ENCODE measurements around the gene EXO5.

EXO5 gene

DNA sequence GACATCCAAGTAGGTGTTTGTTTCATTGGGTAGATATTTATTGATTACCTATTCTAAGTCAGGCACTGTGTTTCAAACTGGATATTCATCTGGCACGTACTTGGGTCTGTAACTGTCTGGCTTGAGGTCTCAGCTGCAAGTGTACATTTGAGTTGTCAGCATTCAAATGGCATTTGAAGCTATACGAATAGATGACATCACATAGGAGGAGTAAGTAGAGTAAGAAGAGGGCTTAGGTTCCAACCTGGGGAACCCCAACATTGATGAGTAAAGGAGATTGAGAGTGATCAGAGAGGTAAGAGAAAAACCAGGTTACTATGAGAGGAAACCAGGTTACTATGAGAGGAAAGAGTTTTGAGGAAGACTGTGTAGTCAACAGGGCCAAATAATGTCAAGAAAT lies 53.6 kb downstream of the EXO5 start:
- TF ChIP-seq FOXK2 (IDR thresholded peaks at IDR 0.05) (no peak), ELF4 (IDR thresholded peaks at IDR 0.05) (no peak), NFRKB (IDR thresholded peaks at IDR 0.05) (no peak), LEF1 (IDR thresholded peaks at IDR 0.05; ENCODE audit: borderline replicate concordance) (no peak), FOXA1 (IDR thresholded peaks at IDR 0.05) (no peak), SUZ12 (IDR thresholded peaks at IDR 0.05) (no peak), CTBP1 (IDR thresholded peaks at IDR 0.05; ENCODE audit: borderline replicate concordance) (no peak), SP1 (IDR thresholded peaks at IDR 0.05) (no peak), ZNF384 (IDR thresholded peaks at IDR 0.05) (no peak), BHLHE40 (IDR thresholded peaks at IDR 0.05; ENCODE audit: borderline replicate concordance) (no peak)
- TF ChIP-seq, protein P1, sequence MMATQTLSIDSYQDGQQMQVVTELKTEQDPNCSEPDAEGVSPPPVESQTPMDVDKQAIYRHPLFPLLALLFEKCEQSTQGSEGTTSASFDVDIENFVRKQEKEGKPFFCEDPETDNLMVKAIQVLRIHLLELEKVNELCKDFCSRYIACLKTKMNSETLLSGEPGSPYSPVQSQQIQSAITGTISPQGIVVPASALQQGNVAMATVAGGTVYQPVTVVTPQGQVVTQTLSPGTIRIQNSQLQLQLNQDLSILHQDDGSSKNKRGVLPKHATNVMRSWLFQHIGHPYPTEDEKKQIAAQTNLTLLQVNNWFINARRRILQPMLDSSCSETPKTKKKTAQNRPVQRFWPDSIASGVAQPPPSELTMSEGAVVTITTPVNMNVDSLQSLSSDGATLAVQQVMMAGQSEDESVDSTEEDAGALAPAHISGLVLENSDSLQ (IDR thresholded peaks at IDR 0.05) = no peak
- DNase-seq (ENCODE audit: extremely low spot score) = no peak
- POLR2A ChIA-PET = no interaction called here
- CTCF ChIA-PET = no interaction called here

DNA sequence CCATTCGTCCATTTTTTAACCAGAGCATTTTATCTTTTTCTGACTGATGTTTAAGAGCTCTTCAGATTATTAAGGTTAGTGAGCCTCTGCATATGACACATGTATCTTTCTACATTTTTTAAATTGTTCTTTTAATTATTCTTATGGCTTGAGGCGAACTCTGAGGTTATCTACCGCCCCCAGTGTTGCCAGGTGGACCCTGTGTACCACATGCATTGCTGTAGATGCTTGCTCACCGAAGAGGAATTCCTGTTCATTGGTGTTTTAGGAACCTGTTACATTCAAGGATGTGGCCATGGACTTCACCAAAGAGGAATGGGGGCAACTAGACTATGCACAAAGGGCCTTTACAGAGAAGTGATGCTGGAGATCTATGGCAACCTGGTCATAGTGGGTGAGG lies 54.7 kb downstream of the EXO5 start:
- ChIA-PET POLR2A (no interaction called here), CTCF (no interaction called here)
- TF ChIP-seq FOXA1 (IDR thresholded peaks at IDR 0.05) (no peak), FOXM1 (IDR thresholded peaks at IDR 0.05; ENCODE audit: borderline replicate concordance) (no peak), ARNT (IDR thresholded peaks at IDR 0.05) (no peak), HDGF (IDR thresholded peaks at IDR 0.05; ENCODE audit: borderline replicate concordance) (no peak), L3MBTL2 (conservative IDR thresholded peaks at IDR 0.05) (no peak), ELF4 (IDR thresholded peaks at IDR 0.05) (no peak), NFRKB (IDR thresholded peaks at IDR 0.05) (no peak), FOXK2 (IDR thresholded peaks at IDR 0.05) (no peak), CTBP1 (IDR thresholded peaks at IDR 0.05; ENCODE audit: borderline replicate concordance) (no peak), LEF1 (IDR thresholded peaks at IDR 0.05; ENCODE audit: borderline replicate concordance) (no peak), TARDBP (IDR thresholded peaks at IDR 0.05) (no peak), SUZ12 (IDR thresholded peaks at IDR 0.05) (no peak)
- TF ChIP-seq, protein P1 (IDR thresholded peaks at IDR 0.05) = no peak
- DNase-seq (ENCODE audit: extremely low spot score) = no peak

DNA sequence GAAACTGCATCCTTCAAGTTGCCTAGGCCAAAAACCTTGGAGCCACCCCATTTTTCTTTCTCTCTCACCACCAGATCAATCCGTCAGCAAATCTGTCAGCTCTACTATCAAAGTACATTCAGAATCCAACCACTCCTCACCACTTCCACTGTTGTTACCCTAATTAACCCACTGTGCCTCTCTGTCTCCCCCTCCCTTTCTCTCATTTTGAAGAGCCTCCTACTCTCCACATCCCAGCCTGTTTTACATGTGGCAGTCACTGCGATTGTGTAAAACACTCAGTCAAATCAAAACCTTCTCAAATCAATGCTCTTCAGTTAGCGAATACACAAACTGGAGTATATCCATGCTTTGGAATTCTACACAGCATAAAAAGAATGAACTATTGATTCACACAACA lies 55.9 kb downstream of the EXO5 start:
- POLR2A ChIA-PET = no interaction called here
- CTCF ChIA-PET = no interaction called here
- no peak for DNase-seq (ENCODE audit: extremely low spot score)
- no peak for TF ChIP-seq SP1 (IDR thresholded peaks at IDR 0.05)
- no peak for TF ChIP-seq SUZ12 (IDR thresholded peaks at IDR 0.05)
- no peak for TF ChIP-seq FOXM1 (IDR thresholded peaks at IDR 0.05; ENCODE audit: borderline replicate concordance)
- TF ChIP-seq CTBP1 (IDR thresholded peaks at IDR 0.05; ENCODE audit: borderline replicate concordance) = no peak
- no peak for TF ChIP-seq TARDBP (IDR thresholded peaks at IDR 0.05)
- TF ChIP-seq L3MBTL2 (conservative IDR thresholded peaks at IDR 0.05) = no peak
- TF ChIP-seq NFRKB (IDR thresholded peaks at IDR 0.05) = no peak
- no peak for TF ChIP-seq ZNF384 (IDR thresholded peaks at IDR 0.05)
- TF ChIP-seq HDGF (IDR thresholded peaks at IDR 0.05; ENCODE audit: borderline replicate concordance) = no peak
- TF ChIP-seq FOXK2 (IDR thresholded peaks at IDR 0.05) = no peak
- TF ChIP-seq LEF1 (IDR thresholded peaks at IDR 0.05; ENCODE audit: borderline replicate concordance) = no peak
- no peak for TF ChIP-seq BHLHE40 (IDR thresholded peaks at IDR 0.05; ENCODE audit: borderline replicate concordance)

DNA sequence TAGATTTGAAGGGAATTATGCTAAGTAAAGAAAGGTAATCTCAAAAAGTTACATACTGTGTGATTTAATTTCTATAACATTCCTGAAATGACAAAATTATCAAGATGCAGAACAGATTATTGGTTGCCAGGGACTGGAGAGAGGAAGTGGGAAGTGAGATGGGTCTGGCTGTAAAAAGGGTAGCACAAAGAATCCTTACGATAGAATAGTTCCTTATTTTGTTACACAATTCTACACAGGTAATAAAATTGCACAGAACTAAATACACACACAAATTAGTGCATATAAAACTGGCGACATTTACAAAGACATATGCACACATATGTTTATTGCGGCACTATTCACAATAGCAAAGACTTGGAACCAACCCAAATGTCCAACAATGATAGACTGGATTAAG lies 56.3 kb downstream of the EXO5 start:
- ChIA-PET CTCF (no interaction called here), POLR2A (no interaction called here)
- TF ChIP-seq SP1 (IDR thresholded peaks at IDR 0.05) (no peak), ARNT (IDR thresholded peaks at IDR 0.05) (no peak), NFRKB (IDR thresholded peaks at IDR 0.05) (no peak), TARDBP (IDR thresholded peaks at IDR 0.05) (no peak), SUZ12 (IDR thresholded peaks at IDR 0.05) (no peak), ZNF384 (IDR thresholded peaks at IDR 0.05) (no peak), LEF1 (IDR thresholded peaks at IDR 0.05; ENCODE audit: borderline replicate concordance) (no peak), FOXK2 (IDR thresholded peaks at IDR 0.05) (no peak), L3MBTL2 (conservative IDR thresholded peaks at IDR 0.05) (no peak), FOXA1 (IDR thresholded peaks at IDR 0.05) (no peak), HDGF (IDR thresholded peaks at IDR 0.05; ENCODE audit: borderline replicate concordance) (no peak), CTBP1 (IDR thresholded peaks at IDR 0.05; ENCODE audit: borderline replicate concordance) (no peak), FOXM1 (IDR thresholded peaks at IDR 0.05; ENCODE audit: borderline replicate concordance) (no peak), BHLHE40 (IDR thresholded peaks at IDR 0.05; ENCODE audit: borderline replicate concordance) (no peak), ELF4 (IDR thresholded peaks at IDR 0.05) (no peak)
- TF ChIP-seq, protein P1 (IDR thresholded peaks at IDR 0.05) = no peak
- no peak for DNase-seq (ENCODE audit: extremely low spot score)

Data from HEK293T (cell line).